Mucosa of rectum (tissue), 2 donors: ENCODE measurements around the gene NELL1.

Experiments
- H3K27ac ChIP-seq, 2 donors: one replicate each; pipeline ENCODE4 v1.7.0; 2013; ENCODE audit warnings: inconsistent platforms in 2 of 2, low read depth in 2 of 2, low read length in 2 of 2
- H3K27me3 ChIP-seq, 2 donors: one replicate each; pipeline ENCODE4 v1.7.0; 2013; ENCODE audit warnings: low read length in 2 of 2; ENCODE audit not compliant: control insufficient read depth in 2 of 2, insufficient read depth in 2 of 2
- H3K36me3 ChIP-seq, 2 donors: one replicate each; pipeline ENCODE4 v1.7.0; 2013; ENCODE audit warnings: low read length in 2 of 2; ENCODE audit not compliant: control insufficient read depth in 2 of 2, insufficient read depth in 2 of 2
- H3K4me1 ChIP-seq, 2 donors: one replicate each; pipeline ENCODE4 v1.7.0; 2013; ENCODE audit warnings: low read length in 2 of 2, mild to moderate bottlenecking in 1 of 2; ENCODE audit not compliant: control insufficient read depth in 2 of 2, insufficient read depth in 2 of 2
- H3K4me3 ChIP-seq, 2 donors: one replicate each; pipeline ENCODE4 v1.7.0; 2013; ENCODE audit warnings: low read length in 2 of 2
- H3K9ac ChIP-seq, 2 donors: one replicate each; pipeline ENCODE4 v1.7.0; 2013; ENCODE audit warnings: low read length in 2 of 2, low read depth in 1 of 2, mild to moderate bottlenecking in 1 of 2
- H3K9me3 ChIP-seq, 2 donors: one replicate each; pipeline ENCODE4 v1.7.0; 2013; ENCODE audit warnings: low read length in 2 of 2; ENCODE audit not compliant: control insufficient read depth in 2 of 2
- donor health status: healthy.
- donor health status: Normal muscosa, but diverticular disease.

The NELL1 gene

DNA sequence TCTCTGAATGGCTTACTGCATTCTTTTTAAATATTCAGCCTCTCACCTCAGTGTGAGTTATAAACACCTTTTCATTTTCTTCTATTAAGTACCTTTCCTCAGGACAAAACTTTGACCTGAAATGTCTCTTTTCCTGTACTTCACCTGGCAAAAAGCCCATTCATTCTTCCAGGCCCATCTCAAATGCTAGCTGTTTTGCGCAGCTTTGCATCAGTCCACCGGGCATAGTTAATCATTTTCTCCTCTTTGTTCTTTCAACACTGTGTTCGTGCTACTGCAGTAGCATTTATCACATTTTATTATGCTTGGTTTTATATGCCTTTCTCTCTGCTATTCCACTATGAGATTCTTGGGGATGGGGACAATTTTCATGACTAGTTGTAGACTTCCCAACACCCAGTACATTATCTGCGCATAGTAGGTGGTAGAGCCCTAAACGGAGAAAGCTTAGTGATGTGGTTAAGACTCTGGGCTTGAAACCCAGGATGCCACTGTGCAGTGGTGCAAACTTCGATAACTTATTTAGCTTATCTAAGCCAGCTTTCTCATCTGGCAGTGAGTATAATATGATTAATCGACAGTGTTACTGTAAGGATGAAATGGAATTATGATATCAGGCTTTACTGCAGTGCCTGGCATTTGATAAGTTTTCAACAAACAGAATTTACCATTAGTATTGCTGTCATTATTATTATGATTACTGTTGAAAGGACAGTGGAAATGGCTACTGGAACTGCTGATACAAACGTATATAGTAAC, 695.7 kb downstream of the NELL1 start:
- Histone ChIP-seq H3K9ac (no peak overlapping the region), H3K36me3 (no peaks in the 10 kb centered on the region), H3K27me3 (no peaks in the 10 kb centered on the region), H3K27ac (no peak overlapping the region), H3K4me3 (no peak overlapping the region), H3K4me1 (no peaks in the 10 kb centered on the region), H3K9me3 (no peaks in the 10 kb centered on the region)

DNA sequence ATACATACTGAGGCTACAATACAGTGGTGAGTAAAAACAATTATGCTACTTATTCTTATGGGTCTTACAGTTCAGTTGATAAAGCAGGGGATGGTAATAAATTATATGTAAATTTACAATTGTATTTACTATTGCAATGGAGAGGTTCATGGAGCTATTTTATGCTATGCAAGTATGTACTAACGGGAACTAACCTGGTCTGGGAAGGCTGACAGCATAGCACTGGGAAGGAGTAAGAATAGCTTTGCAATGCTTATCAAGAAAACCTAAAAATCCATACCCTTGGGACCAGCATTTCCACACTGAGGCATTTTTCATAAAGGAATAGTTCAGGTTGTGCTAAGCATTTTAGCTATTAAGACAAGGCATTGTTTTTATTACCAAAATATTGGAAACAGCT, 700.6 kb downstream of the NELL1 start:
- H3K27me3 ChIP-seq = no peaks in the 10 kb centered on the region
- H3K27ac ChIP-seq = no peak overlapping the region

DNA sequence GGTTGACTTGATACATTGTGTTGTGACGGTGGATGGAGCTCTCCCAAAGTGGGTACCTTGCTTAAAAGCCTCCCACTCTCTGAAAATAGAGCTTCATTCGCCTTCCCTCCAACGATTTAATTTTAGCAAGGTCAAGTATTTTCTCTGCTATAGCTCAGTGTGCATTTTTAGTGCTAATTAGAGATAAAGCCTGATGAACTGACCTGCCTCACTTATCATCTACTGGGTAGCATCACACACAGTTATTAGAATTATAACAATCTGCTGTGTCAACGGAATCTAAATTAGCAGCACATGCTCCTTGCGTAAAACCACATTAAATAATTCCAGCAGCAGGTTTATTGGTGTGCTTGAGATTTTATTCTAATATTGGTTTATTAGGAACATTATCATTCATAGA, 701.7 kb downstream of the NELL1 start:
- no peak overlapping the region for H3K27ac ChIP-seq
- no peaks in the 10 kb centered on the region for H3K4me1 ChIP-seq
- H3K4me3 ChIP-seq = no peak overlapping the region
- H3K9me3 ChIP-seq = no peaks in the 10 kb centered on the region
- no peaks in the 10 kb centered on the region for H3K36me3 ChIP-seq
- H3K27me3 ChIP-seq = no peaks in the 10 kb centered on the region
- H3K9ac ChIP-seq = no peak overlapping the region

More for the DNA sequence above, 700.6 kb downstream of the NELL1 start:
- H3K4me3 ChIP-seq = no peak overlapping the region
- no peak overlapping the region for H3K9ac ChIP-seq
- H3K4me1 ChIP-seq = no peaks in the 10 kb centered on the region
- H3K36me3 ChIP-seq = no peaks in the 10 kb centered on the region
- H3K9me3 ChIP-seq = no peaks in the 10 kb centered on the region

DNA sequence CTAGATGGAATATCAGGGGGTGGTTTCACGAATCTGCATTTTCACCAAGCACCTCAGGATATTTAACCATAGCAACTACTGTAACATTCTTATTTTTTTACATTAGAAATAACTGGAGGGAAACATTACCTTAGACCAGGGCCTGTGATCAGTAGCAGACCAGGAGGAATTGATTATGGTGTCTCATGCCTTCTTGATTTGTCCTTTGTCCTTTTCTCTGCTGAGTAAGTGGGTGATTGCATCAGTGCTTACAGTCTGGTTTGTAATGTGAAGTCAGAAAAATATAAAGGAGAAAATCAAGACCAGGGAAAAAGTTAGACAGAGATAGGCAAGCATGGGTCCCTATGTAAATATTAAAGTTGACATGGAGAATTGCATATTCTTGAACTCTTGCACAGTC, 703.3 kb downstream of the NELL1 start:
- H3K27me3 ChIP-seq = no peaks in the 10 kb centered on the region
- H3K9me3 ChIP-seq = no peaks in the 10 kb centered on the region
- H3K27ac ChIP-seq = no peak overlapping the region
- no peak overlapping the region for H3K9ac ChIP-seq
- no peak overlapping the region for H3K4me3 ChIP-seq
- no peaks in the 10 kb centered on the region for H3K4me1 ChIP-seq
- no peaks in the 10 kb centered on the region for H3K36me3 ChIP-seq

DNA sequence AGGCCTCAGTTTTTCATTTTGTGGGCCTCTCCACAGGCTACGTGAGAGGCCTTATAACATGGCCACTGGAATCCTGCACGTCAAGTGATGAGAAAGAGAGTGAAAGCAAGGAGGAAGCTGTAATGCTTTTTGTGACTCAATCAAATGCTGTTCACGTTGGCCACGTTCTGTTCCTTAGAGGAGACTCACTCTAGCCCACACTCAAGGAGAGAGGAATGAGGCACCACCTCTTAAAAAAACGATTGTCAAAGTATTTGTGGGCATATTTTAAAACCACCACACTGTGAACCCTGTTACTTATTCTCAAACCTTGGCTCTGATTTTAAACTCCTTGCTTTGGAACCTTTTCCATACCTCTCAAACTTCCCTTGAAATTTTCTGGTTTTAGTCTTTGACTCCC, 705.0 kb downstream of the NELL1 start:
- no peaks in the 10 kb centered on the region for H3K4me1 ChIP-seq
- H3K9ac ChIP-seq = no peak overlapping the region
- H3K9me3 ChIP-seq = no peaks in the 10 kb centered on the region
- no peak overlapping the region for H3K4me3 ChIP-seq
- H3K36me3 ChIP-seq = no peaks in the 10 kb centered on the region
- H3K27me3 ChIP-seq = no peaks in the 10 kb centered on the region
- no peak overlapping the region for H3K27ac ChIP-seq

DNA sequence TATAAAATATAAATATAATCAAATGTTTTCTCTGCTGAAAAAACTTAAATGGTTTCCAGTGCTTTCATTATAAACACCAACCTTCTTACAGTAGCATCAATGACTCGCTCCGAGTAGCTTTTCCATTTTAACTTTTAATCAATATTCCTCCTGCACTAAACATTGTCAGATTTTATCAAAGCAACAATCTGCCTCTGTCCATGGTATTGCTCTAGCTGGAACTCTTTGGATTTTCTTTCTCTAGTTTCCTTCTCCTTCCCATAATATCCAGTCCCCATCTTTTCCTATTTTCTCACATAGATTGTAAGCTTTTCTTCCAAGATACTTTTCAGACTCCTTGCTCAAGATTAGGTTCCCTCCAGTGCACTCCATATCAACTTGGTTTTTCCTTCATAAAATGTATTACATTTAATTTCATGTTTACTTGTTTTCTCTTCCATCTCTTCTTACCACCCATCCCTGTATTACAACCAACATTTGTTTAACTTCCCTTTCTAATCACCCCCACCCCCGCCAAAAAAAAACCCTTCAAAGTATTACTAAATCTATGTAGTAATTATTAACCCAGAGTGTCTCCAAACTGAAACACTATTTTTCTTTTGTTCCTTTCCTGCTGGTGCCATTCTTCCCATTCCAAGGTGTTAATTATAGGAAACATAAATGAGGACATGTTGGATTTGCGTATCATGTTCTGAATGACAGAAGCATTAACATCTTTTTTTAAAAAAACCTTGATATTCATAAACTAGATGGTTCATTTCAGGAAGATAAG, 716.5 kb downstream of the NELL1 start:
- Histone ChIP-seq H3K27me3 (no peaks in the 10 kb centered on the region), H3K36me3 (no peaks in the 10 kb centered on the region), H3K9ac (no peak overlapping the region), H3K27ac (no peak overlapping the region), H3K4me3 (no peak overlapping the region), H3K4me1 (no peaks in the 10 kb centered on the region), H3K9me3 (no peaks in the 10 kb centered on the region)

DNA sequence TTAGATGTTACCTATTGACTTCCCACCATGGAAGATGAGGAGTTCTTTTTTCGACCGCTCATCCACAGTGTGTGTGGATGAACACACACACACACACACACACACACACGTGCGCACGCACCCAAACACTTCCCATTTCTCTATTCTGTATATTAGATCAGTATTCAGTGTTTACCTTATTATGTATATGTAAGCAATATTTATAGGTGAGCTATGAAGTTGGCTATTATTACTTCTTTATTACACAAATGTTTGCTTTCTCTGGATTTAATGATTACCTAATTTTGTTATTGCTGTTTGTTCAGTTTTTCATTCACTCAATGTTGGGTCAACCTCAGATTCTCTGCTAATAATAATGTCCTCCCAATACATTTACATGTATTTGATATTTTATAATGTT, 721.0 kb downstream of the NELL1 start:
- Histone ChIP-seq H3K4me1 (no peaks in the 10 kb centered on the region), H3K27me3 (no peaks in the 10 kb centered on the region), H3K9me3 (no peaks in the 10 kb centered on the region), H3K36me3 (no peaks in the 10 kb centered on the region), H3K9ac (no peak overlapping the region), H3K4me3 (no peak overlapping the region), H3K27ac (no peak overlapping the region)

DNA sequence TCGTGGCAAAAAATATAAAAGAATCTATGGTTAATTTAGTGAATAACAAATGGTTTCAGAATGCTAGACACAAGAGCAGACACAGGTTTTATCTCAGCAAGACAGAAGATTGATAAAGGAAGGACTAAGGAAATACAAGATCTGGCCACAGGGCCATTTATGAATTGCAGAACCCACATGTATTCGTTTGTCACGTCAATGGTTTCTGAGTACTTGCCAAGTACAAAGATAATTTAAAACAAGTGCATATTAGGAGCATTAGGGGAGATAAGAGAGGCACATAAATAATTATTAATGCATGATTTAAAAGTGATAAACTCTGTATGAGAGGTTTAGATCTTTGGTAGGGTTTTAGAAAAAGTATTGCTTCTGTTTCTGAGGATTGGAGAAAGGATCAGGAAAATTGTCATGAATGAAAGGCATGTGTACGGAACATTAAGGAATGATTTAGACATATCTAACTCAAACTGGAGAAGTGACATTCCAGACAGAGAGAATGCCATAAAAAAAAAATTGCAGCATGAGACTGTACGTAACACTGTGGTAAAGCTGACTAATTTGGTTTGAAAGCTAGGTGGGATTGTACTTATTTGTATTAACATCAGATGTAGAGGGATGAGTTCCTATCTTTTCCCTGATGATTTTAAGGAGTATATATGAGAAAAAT, 727.1 kb downstream of the NELL1 start:
- H3K27me3 ChIP-seq = no peaks in the 10 kb centered on the region
- H3K9ac ChIP-seq = no peak overlapping the region
- H3K36me3 ChIP-seq = no peaks in the 10 kb centered on the region
- H3K4me3 ChIP-seq = no peak overlapping the region
- no peak overlapping the region for H3K27ac ChIP-seq
- no peaks in the 10 kb centered on the region for H3K9me3 ChIP-seq
- H3K4me1 ChIP-seq = no peaks in the 10 kb centered on the region

DNA sequence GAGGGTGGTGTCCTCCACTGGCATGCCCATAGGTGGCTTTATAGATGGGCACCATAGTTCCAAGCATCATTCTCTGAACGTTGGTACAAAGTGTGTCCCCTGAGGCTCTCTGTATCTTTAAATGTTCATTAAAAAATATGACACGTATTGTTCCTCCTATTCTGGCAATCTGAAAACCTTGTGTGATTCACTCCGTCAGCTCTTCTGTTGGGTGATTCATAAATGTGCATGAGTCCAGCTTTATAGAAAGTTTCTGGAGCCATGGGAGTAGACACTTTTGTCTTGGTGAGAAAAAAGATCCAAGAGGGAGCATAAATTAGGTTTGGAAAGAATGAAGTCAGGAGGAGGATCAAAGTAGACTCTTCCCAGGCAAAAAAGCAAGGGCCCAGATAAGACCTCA, 728.8 kb downstream of the NELL1 start:
- Histone ChIP-seq H3K36me3 (no peaks in the 10 kb centered on the region), H3K9me3 (no peaks in the 10 kb centered on the region), H3K4me1 (no peaks in the 10 kb centered on the region), H3K27ac (no peak overlapping the region), H3K4me3 (no peak overlapping the region), H3K27me3 (no peaks in the 10 kb centered on the region), H3K9ac (no peak overlapping the region)

DNA sequence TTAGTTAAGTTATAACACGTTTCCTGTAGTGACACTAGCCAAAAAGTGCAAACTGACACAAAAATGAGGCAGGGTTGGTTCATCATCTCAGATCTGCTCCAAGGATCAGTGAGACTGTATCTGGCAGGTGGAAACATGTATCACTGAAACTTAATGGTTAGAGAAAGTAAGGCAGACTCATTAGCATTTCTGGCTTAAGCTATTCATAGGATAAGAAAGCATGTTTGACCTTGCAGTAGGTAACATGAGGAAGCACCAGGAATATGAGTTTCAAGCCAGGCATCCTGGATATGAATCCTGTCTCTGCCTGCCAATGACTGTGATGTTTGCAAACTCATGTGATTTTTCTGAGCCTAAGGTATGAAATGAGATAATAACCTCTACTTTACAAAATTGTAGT, 732.1 kb downstream of the NELL1 start:
- Histone ChIP-seq H3K4me1 (no peaks in the 10 kb centered on the region), H3K27me3 (no peaks in the 10 kb centered on the region), H3K27ac (no peak overlapping the region), H3K36me3 (no peaks in the 10 kb centered on the region), H3K9me3 (no peaks in the 10 kb centered on the region), H3K9ac (no peak overlapping the region), H3K4me3 (no peak overlapping the region)
